ENCODE measurements around the gene ATP5IF1.

DNA sequence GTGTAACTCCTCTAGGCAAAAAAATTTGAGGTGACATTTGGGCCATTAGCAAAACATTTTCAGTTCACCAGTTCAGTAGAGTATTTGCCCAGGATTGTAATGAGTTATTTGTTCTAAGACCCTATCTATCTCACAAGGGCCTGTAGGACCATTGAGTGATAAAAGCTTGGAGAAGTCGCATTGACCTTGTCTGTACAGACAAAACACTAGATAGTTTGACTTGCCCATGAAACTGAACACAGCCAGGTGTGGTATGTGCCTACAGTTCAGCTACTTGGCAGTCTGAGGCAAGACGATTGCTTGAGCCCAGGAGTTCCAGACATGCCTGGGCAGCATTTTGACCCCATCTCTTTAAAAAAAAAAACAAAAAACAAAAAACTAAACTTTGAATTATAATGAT, 3.1 kb downstream of the ATP5IF1 start:
- TF ChIP-seq RCOR1 (IDR thresholded peaks at IDR 0.05; ENCODE audit: low read length) = no peak
- TF ChIP-seq SMC3 (IDR thresholded peaks at IDR 0.05; ENCODE audit: low read depth, low read length) = no peak
- TF ChIP-seq CTCF (IDR thresholded peaks at IDR 0.05) = no peak
- TF ChIP-seq POLR2AphosphoS5 (IDR thresholded peaks at IDR 0.05; ENCODE audit: low read depth, low read length) = no peak
- no peak for TF ChIP-seq USF1 (IDR thresholded peaks at IDR 0.05; ENCODE audit: borderline replicate concordance, low read depth)
- TF ChIP-seq PBX3 (IDR thresholded peaks at IDR 0.05) = no peak
- TF ChIP-seq, protein P1, sequence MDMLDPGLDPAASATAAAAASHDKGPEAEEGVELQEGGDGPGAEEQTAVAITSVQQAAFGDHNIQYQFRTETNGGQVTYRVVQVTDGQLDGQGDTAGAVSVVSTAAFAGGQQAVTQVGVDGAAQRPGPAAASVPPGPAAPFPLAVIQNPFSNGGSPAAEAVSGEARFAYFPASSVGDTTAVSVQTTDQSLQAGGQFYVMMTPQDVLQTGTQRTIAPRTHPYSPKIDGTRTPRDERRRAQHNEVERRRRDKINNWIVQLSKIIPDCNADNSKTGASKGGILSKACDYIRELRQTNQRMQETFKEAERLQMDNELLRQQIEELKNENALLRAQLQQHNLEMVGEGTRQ (IDR thresholded peaks at IDR 0.05; ENCODE audit: borderline replicate concordance, low read depth, low read length) = no peak
- TF ChIP-seq MAX (IDR thresholded peaks at IDR 0.05; ENCODE audit: low read depth) = no peak
- TF ChIP-seq RAD21 (IDR thresholded peaks at IDR 0.05; ENCODE audit: low read length) = no peak

All from SK-N-SH (cell line).